Stimulated activated CD4-positive, alpha-beta T cell treated with anti-CD3 and anti-CD28 coated beads, Interleukin-15, amount 100 ng/mL, for 24 hours (primary cell): ENCODE results near the gene ARSJ.
"Not testable (repeated sequence)": the region's sequence is repeated elsewhere in the genome, so short reads cannot be mapped to it uniquely, and the experiment has no call there.

Experiments used
- DNase-seq: peaks from one replicate; pipeline ENCODE4 v3.0.0-alpha.2; 2020

The ARSJ gene

GRCh38 chr4:113979148-113979904 is at the start of gene ARSJ:
TSS of gene ARSJ (minus strand) at chr4:113979647. CDS start at chr4:113978834, 813 bp downstream.
- peak; percentile 44 for DNase-seq

- no peak for DNase-seq
Measured at GRCh38 chr4:114028071-114028470, 48.6 kb upstream of the ARSJ start.

- DNase-seq, result no peak
Measured at GRCh38 chr4:114027596-114027995, 48.1 kb upstream of the ARSJ start.

GRCh38 chr4:114026447-114026846 is 47.0 kb upstream of the ARSJ start:
- no peak for DNase-seq

GRCh38 chr4:114025176-114025777 is 45.8 kb upstream of the ARSJ start:
- DNase-seq, result no peak

- no peak for DNase-seq
Measured at GRCh38 chr4:114021451-114021850, 42.0 kb upstream of the ARSJ start.

- no peak for DNase-seq
Measured at GRCh38 chr4:114019969-114020358, 40.5 kb upstream of the ARSJ start.

- DNase-seq, result no peak
Measured at GRCh38 chr4:114019276-114019968, 40.0 kb upstream of the ARSJ start.

GRCh38 chr4:114017120-114017917 is 37.9 kb upstream of the ARSJ start:
- DNase-seq, result no peak

- no peak for DNase-seq
Measured at GRCh38 chr4:114015444-114015899, 36.0 kb upstream of the ARSJ start.

- DNase-seq, result not testable (repeated sequence)
Measured at GRCh38 chr4:114013201-114013600, 33.8 kb upstream of the ARSJ start.

GRCh38 chr4:114012749-114013148 is 33.3 kb upstream of the ARSJ start:
- DNase-seq, result no peak

- DNase-seq, result no peak
Measured at GRCh38 chr4:114005569-114006442, 26.4 kb upstream of the ARSJ start.

GRCh38 chr4:114004483-114005226 is 25.2 kb upstream of the ARSJ start:
- DNase-seq, result peak; percentile 9

- DNase-seq, result no peak
Measured at GRCh38 chr4:113998531-113998930, 19.1 kb upstream of the ARSJ start.

GRCh38 chr4:113998079-113998478 is 18.6 kb upstream of the ARSJ start:
- no peak for DNase-seq

- no peak for DNase-seq
Measured at GRCh38 chr4:113997206-113997605, 17.8 kb upstream of the ARSJ start.

- DNase-seq, result no peak
Measured at GRCh38 chr4:113996599-113997177, 17.2 kb upstream of the ARSJ start.

- no peak for DNase-seq
Measured at GRCh38 chr4:113993887-113994286, 14.4 kb upstream of the ARSJ start.

- no peak for DNase-seq
Measured at GRCh38 chr4:113990886-113991285, 11.4 kb upstream of the ARSJ start.

GRCh38 chr4:113987382-113987941 is 8.0 kb upstream of the ARSJ start:
- DNase-seq, result no peak
